Nucleus accumbens (tissue), 56 donors: ENCODE measurements around the gene CCDC85A.

Experiments used
- DNase-seq, 56 donors: peaks; one replicate each; lab custom pipeline; 2025; lab: John Stamatoyannopoulos, UW

CCDC85A gene

DNA sequence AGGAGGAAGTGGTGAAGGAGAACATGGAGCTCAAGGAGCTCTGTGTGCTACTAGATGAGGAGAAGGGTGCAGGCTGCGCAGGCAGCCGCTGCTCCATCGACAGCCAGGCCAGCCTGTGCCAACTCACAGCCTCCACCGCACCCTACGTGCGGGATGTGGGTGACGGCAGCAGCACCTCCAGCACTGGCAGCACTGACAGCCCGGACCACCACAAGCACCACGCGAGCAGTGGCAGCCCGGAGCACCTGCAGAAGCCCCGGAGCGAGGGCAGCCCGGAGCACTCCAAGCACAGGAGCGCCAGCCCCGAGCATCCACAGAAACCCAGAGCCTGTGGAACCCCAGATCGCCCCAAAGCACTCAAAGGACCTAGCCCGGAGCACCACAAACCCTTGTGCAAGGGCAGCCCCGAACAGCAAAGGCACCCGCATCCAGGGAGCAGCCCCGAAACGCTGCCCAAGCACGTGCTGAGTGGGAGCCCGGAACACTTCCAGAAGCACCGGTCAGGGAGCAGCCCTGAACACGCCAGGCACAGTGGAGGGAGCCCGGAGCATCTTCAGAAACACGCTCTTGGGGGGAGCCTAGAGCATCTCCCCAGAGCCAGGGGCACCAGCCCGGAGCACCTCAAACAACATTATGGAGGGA is 9.0 kb downstream of the CCDC85A start:
- DNase-seq: no peak

DNA sequence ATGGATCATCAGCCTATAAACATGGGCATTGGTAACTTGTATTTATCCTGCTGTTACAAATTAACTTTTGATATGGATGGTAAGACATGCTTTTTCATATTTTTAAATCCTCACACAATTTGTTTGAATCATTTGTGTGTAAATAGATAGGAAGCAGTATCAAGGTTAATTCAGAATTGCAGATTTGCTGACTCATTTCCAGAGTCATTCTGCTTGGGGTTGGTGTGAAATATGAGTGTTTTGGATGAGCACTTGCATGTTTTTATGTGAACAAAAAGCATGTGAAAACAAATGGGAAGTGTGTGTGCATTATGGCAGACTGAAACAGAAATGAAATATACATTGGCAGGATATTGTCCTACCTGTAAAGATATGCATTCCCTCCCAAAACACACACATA is 11.8 kb downstream of the CCDC85A start:
- DNase-seq: no peak

DNA sequence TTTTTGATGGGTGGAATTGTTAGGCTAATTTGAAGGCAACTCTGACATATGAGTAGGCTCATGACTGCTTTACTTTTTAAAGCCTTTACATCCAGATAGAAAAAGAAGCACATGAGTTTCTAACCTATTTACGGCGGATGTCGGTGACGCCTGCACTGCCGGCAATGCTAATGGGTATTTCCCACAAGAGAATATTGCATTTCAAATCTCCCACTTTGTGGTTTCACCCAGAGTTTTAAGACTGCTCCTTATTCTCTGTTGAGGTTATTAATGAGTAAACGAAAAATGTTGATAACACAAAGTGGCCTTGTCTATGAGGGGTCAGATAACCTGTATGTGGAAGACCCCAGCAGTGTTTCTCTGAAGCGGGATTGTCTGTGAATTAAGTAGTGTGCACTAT is 14.0 kb downstream of the CCDC85A start:
- DNase-seq: no peak

DNA sequence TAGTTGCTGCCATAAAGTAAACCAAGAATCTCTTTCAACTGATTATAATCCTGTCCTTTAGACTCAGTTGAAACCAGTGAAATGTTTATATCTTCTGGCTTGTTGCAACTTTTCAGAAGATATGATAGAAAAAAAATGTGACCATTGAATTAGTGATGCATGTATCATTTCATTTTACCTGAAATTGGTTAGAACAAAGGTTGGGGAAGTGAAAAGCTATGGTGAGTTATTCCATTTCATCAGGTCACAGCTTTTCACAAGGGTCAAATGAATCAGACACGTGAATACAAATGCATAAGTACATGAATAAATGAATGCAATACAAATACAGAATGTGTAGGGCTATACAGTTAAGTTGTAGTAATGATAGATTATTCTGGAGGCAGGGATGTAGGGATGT is 15.1 kb downstream of the CCDC85A start:
- DNase-seq: no peak

DNA sequence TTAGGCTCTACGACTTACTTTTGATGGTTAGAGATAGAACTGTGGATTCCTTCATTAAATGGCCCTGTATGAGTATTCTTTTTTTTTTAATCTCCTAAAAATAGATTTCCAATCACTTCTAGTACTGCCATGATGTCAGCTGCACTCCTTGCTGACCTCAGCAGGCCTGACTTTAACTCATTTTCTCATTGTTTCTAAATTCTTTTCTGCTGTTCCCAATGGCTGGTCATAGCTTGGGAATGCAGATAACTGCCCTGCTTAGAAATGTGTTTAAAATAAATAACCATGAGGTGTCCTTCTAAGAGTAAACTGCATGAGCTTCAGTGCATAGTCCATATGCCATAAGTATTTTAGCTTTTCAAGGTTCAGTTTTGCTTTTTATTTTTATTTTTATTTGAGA is 15.7 kb downstream of the CCDC85A start:
- DNase-seq: no peak

DNA sequence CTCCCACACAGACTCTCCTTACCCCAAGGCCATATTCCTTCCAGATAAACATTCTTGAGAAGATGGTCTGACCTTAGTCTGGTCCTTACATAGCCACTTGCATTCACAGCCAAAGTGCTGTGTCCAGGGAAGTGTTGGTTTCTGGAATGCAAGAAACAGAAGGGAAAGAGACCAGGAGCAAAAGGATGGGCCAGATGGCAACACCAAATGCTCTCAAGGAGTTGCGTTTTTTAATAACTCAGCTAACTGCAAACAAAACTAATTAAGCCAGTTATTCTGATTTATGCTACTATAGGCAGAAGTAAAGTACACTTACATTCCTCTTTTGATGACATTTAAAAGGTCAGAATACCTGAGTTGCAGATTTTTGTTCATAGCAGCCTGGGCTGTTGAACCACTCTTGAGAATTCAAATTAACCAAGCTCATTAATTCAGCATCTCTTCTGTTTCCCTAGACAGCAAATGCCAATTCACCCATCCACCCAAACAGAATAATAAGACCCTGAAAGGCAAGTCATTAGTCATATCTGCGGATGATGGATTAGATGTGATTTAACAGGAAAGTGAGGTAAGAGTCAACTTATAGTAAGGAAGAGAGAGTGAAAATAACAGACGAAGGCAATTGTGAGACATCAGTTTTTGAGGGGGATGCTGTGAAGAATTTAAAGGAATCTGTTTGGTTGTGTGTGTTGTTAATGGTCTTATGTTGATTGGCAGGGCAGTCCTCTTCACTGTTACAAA is 18.8 kb downstream of the CCDC85A start:
- DNase-seq: no peak

DNA sequence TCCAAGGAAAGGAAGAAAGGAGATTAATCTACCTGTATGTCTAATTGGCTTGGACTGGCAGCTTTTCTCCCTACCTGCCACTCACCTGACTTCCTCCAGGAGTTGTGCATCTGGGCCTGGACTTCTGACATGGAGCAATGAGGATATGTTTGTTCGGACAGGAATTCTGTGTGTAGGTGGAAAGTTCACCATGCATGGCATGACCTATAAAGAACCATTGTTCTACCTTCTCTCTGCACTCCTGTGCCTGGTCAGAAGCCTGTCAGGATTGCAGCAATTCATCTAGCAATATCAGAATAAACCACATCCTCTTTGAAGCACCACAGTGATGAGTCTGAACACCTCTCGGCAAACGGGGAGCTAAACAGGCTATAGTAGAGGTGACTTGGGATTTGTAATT is 20.8 kb downstream of the CCDC85A start:
- no peak for DNase-seq

DNA sequence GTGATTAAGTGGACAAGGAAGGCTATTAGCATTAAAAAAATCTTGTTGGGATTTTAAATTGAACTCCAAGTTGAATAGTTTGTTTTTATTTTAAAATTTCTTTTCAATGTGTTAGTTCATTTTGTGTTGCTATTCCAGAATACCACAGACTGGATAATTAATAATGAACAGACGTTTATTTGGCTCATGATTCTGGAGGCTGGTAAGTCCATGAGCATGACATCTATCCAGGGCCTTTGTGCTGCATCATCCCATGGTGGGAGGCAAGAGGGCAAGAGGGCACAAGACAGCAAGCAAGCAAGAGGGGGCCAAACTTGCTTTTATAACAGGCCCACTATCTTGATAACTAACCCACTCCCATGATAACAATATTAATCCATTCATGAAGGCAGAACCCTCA is 22.5 kb downstream of the CCDC85A start:
- DNase-seq: no peak

DNA sequence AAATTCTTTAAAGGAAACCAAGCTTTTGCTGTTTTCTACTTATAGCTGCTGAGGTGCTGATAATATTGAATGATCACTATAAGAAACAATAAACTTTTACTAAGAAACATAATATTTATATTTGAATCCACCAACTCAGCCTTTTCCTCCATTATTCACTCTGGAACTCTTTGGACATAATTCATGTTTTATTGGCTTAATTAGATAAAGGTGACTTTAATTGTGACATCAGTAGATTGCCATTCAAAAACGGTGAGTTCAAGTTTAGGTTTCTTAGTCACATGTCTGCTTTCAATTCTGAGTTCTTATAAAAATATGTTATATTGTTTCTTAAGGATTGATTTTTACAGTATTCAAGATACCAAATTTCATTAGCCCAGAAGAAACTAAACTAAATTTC is 24.0 kb downstream of the CCDC85A start:
- no peak for DNase-seq

DNA sequence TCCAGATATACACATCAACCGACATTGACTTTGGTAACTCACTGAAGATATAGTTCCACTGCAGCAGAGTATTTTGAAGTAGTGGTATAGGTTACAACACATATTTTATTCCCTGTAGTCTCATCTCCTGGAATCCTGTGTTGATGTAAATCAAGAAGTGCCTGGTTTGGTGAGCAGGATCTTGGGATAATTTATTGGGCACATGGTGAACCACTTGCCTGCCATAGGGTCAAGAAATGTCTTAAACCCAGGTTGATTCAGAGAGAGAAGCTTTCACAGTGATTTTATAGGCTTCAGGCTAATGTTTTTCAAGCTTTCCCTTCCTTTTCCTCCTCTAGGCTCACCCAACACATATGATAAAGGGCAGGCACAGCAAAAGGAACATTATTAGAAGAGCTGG is 24.6 kb downstream of the CCDC85A start:
- no peak for DNase-seq

DNA sequence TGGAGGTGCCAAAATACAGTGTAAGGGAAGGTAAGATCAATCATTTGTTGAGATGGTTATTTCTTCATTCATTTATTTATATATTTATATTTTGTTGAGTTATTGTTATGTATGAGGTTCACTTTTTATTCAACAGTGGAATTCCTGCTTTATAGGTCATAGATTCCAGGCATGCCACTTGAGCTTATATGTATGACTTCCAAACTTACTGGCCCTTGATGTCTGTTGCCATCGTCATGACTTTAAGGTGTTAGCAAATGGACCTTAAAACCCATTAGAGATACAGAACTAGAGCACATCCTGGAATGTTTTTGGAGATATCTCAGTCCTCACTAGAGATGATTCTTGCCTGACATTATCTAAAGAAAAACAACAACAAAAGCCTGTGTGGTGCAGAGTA is 25.9 kb downstream of the CCDC85A start:
- DNase-seq: no peak

DNA sequence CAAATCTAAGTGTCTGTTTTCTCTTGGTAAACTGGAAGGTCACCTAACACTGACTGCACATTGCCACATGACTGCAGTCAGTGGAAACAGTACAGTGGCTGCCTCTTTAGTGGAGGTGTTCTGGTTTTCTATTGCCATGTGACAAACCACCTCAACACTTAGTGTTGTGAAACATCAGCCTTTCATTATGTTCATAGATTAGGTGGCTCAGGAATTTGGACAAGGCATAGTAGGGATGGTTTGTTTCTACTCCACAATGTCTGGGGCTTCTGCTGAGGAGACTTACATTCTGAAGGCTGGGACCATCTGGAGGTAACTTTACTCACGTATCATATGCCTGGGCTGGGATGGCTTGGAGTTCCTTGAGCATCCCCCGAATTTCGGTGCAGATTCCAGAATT is 26.5 kb downstream of the CCDC85A start:
- no peak for DNase-seq

DNA sequence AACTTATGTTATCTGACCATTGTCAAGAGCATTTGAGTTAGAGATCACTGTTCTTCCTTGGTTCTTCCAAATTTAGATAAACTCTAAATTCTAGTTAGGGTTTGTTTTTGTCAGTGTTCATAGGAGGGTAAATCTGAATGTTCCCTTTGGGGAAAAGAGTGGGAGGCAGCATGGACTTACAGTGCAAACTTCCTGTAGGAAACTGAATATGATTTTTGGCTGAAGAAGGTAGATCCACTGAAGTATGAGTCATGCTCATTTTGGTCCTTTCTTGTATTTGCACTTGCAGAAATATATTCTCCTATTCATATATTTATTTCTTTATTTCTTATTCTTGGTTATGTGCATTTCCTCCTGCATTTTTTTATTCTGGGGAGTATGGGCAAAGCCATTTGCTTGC is 27.3 kb downstream of the CCDC85A start:
- DNase-seq: no peak

DNA sequence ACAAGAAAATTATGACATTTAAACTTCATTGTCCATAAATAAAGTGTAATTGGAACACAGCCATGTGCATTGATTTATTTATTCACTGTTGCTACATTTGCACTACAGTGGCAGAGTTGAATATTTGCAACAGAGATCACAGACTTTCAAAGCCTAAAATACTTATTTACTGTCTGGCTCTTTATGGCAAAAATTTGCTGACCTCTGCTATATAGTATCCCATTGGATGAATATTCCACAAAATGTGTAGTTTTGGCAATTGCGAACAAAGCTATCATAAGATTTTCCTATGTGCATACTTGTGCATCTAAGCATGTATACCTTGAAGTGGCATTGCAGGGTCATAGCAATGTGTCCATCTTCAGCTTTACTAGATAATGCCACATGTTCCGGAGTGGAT is 32.1 kb downstream of the CCDC85A start:
- no peak for DNase-seq

DNA sequence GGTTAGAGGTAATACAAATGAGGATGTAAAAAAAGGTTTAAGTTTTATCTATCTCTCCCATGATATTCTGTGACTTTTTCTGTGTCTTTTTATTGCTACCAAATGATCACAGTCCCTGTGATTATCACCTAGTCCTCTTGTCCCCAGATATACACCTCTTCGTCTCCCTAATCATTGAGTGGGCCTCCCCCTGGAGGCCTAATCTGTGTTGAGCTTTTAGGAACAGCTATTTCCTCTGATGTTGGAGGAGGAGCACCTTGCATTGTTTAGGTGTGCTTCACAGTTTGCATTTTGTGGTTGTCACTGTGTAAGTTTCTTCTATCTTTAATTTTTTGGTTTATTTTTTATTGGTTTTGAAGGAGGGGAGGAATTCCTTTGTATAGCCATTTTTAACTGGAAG is 33.3 kb downstream of the CCDC85A start:
- DNase-seq: no peak

DNA sequence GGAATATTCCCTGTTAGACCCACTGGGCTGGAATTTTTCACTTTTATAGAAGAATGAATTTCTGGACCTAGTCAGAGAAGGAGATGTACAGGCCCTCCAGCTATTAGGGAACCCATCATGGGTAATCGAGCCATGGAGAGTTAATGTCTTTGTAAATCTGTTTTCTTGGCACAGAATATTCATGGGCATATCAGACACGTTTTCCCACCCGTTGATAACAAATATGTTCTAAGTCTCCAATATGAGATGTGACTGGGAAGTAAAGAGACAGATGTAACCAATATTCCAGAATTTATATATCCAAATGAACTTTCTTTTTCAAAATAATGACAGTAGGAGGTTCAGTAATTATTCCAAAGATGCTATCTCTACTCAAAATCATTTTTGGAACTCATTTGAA is 38.7 kb downstream of the CCDC85A start:
- DNase-seq: no peak

DNA sequence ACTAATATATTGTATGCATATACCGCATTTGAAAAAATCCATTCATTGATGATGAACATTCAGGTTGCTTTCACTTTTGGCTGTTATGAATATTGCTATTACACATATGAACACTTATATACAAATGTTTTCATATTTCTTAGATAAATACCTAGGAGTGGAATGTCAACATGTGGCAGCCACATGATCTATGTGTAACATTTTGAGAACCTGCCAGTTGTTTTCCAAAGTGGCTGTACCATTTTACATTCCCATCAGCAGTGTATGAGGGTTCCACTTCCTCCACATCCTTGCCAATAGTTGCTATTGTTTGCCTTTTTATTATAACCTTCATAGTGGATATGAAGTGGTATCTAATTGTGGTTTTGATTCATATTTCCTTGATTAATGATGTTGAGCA is 40.5 kb downstream of the CCDC85A start:
- DNase-seq: no peak

DNA sequence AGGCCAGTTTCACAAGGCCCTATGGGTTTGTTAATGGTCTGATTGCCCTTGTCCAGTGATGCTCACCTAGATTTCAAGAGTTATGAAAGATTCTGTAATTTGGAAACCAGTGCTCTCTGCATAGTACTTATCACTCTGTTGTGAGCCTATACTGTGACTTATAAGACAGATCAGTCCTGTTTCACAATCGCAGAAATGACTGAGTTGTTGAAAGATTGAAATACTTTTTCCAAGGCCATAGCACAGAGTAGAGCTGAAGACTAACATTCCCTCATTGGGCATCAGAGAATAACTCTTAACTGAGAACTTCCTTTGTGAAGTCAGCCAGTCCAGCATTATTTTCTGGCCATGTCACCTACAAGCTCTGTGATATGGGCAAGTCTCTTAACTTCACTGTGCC is 44.0 kb downstream of the CCDC85A start:
- DNase-seq: no peak

DNA sequence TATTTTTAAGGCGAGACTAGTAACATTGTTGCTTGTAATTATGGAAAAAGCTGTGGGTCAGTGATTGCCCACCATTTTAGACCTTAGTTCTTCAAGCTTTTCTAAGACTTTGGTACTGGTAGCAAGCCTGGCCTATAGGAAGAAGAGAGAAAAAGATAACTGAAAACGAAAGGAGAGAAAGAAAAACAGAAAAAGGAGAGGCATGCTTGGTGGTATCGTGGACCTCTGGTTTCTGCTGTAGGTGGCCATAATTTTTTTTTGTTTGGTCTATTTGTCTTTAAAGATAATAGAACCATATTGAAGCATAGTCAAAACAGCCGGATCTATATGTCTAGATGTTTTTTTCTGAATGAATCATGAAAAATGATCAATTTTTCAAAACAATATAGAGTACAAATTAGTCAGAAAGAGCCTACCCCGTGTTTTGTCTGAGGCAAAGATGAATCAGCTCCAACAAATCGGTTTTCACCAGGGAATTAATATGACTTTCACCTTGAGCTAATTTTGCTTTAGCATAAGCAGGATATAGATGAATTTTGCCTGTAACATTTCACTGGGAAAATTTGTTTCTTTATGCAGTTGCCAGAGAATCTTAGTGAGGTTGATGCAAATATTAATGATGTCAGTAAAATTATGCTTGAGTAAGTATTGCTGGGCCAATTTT is 45.7 kb downstream of the CCDC85A start:
- DNase-seq: no peak

DNA sequence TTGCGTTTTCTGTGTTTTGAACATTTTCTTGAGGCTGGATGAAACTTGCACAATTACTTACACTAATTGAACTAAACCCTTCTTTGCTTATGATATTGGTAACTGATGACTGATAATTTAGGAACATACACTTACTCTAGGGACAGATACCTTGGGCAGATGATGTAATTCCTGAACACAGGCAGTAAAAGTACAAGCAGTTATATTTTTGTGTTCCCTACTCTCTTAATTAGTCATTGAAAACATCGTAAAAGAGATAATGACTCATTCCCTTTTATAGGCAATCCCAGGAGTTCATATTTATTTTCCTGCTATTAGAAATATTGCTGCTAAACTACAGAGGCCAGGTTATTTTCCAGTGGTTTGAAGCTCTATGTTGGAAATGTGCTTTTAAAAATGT is 46.4 kb downstream of the CCDC85A start:
- DNase-seq: no peak

DNA sequence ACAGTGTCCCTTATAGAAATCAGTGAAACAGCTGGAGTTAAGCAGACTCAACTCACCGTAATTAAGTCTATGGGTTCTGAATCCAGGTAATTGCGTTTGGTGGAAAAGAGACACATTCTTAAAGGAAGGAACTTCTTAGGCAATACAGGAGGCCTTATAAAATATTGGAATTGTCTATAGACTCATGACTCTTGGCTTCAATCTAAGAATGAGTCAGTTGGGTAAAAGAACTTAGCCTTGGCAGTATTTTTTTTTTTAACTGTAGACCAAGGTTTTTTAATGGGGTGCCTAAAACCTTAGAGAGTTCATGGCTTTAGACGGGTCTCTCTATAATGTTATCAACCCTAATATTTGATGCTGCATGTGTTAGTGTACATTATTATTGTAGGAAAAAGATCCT is 47.6 kb downstream of the CCDC85A start:
- DNase-seq: no peak

DNA sequence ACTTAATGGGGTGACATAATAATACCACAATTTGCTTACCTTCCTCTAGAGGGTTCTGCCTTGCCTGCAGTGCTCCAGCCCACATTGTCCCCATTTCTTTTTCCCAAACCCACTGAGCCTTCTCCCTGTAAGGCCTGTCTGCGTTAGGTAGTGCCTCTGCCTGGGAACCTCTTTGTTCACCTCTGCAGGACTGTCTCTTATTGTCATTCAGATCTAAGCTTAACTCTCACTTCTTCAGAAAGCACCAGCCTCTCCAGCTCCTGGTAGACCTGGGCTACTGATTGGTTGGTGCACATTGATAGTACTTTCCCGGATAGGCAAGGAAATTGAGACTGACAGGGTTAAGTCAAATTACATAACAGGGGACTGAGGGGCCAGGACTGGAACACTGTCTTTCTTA is 49.1 kb downstream of the CCDC85A start:
- DNase-seq: no peak
